GM12874 (cell line): ENCODE results near the gene NSD1.
A peak's percentile ranks its signal among the peaks of the same experiment; 100 is the strongest.

ENCODE experiments used
- CTCF ChIP-seq: IDR thresholded peaks from 2 replicates; pipeline ENCODE4 v1.5.1; 2011; ENCODE audit warnings: low read depth, mild to moderate bottlenecking, control low read depth, low read length, moderate library complexity; ENCODE audit not compliant: insufficient read depth

NSD1 gene

DNA sequence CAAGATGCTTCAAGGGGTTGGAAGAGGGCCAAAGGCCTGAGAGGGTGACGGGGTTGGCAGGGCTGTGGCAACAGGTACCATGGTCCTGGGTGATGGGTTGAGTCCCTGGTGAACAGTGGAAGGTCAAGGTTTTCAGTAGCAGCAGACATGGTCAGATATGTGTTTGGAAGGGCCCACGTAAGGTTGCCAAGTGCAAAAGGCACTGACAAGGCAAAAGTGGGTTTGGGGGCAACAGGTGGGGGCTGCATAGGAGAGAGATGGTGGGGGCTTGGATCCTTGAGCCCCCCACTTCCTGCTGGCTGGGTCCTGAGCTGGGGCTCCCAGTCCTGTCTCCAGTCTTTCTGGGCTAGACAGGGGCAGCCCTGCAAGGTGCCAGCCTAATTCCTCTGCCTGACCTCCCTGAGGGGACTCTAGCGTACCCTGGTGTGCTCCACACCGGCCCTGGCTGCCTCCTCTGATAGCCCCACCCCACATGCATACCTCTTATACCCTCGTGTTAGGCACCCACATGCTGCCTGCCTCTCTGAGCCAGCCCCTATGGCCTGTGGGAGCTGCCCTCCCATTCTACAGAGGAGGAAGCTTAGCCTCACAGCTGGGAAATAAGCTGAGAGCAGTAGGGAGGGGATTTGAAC lies 20.9 kb upstream of the NSD1 start:
- TF ChIP-seq CTCF = no peak

DNA sequence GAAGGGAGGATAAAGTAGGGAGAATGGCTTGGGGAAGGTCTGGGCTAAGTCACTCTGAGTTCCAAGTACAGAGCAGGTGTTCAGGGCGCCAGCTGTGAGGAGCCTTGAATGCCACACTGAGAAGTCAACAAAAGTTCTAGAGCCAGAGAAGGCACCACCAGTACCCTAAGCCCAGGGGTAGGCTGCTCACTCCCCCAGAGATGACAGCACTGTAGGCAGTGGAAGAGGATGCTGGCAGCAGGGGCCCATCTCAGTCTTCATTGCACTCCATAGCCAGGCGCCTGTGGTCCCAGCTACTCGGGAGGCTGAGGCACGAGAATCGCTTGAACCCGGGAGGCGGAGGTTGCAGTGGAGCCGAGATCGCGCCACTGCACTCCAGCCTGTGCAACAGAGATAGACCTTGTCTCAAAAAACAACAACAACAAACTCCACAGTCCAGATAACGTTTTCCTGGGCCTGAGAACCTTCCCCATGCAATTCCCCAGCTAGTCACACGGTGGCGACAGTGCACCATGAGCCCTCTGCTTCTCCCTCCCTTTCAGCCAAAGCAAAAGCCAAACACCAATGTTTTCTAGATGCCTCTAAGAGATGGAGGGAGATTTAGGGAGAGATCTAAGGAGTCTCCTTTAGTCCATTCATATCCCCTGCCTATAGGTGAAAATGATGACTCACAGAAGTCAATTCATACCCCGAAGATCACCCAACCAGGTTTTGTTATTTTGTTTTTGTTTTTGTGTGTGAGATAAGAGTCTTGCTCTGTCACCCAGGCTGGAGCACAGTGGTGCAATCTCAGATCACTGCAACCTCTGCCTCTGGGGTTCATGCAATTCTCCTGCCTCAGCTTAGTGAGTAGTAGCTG lies 19.8 kb upstream of the NSD1 start:
- peak; percentile 99 for TF ChIP-seq CTCF

- TF ChIP-seq CTCF = no peak
These were observed 16.8 kb upstream of the NSD1 start for GRCh38 chr5:177116631-177117373.

GRCh38 chr5:177117441-177118045 lies 16.0 kb upstream of the NSD1 start:
- no peak for TF ChIP-seq CTCF

- no peak for TF ChIP-seq CTCF
These were observed 11.0 kb upstream of the NSD1 start for GRCh38 chr5:177122566-177122965.

DNA sequence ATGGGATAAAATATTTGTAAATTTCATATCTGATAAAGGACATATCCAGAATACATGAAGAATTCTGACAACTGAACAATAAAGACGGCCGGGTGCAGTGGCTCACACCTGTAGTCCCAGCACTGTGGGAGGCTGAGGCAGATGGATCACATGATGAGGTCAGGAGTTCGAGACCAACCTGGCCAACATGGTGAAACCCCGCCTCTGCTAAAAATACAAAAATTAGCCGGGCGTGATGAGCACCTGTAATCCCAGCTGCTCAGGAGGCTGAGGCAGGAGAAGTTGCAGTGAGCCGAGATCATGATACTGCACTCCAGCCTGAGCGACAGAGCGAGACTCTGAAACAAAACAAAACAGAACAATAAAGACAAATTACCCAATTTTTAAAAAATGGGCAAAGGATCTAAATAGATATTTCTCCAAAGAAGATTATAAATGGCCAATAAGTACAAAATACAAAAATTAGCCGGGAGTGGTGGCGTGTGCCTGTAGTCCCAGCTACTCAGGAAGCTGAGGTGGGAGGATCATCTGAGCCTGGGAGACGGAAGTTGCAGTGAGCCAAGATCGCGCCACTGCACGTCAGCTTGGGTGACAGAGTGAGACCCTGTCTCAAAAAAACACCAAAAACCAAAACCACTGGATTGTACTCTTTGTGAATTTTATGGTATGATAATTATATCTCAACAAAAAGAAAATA lies 9.6 kb upstream of the NSD1 start:
- TF ChIP-seq CTCF = no peak
